Measurements from ENCODE around the gene RAI2. TPM values are rescaled to one million over a fixed set of nuclear protein-coding genes. Genes with fewer than 3 reads are reported as not detected.

The RAI2 gene
- total RNA-seq, 6 donors from 2014 or later, result 13.6 to 28.1 (median 19.1) TPM

DNA sequence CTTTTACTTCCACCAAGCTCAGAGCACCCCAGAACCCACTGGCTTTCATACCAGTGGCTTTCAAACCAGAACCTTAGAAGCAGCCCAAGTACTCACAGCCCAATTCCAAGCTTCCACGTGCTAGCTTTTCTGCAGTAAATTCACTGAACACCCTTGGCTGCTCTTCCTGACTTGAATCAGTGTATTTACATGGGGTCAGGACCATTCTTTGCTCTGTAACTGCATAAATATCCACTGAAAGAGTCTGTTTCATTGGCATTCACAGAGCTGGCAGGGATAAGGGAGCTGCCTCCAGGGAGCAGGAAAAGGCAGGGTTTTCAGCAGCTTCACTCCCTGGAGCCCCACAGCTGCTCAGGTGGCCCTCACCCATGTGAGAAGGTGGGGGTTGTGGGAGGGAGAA, 43.8 kb downstream of the RAI2 start:
- Histone ChIP-seq H3K4me3 (no peak overlapping the region), H3K9me3 (no peaks in the 10 kb centered on the region), H3K4me1 (peaks cover 0 to 3% (median 0%) of the 10 kb centered on the region in 4 donors), H3K36me3 (no peaks in the 10 kb centered on the region), H3K27ac (no peak overlapping the region), H3K27me3 (no peaks in the 10 kb centered on the region)
- TF ChIP-seq POLR2AphosphoS5 (IDR thresholded peaks at IDR 0.05), result no peak
- TF ChIP-seq CTCF (IDR thresholded peaks at IDR 0.05), result no peak
- TF ChIP-seq EP300 (IDR thresholded peaks at IDR 0.05), result no peak
- TF ChIP-seq POLR2A (IDR thresholded peaks at IDR 0.05), result no peak
- ATAC-seq (ENCODE audit: low FRiP score in 2 of 2) (no peak), DNase-seq (no peak)
- 58% methylated on average over 1 of the region's 1 CpG; no CpG with 5 or more reads in 1 of the 2 donors for WGBS, 2 donors

DNA sequence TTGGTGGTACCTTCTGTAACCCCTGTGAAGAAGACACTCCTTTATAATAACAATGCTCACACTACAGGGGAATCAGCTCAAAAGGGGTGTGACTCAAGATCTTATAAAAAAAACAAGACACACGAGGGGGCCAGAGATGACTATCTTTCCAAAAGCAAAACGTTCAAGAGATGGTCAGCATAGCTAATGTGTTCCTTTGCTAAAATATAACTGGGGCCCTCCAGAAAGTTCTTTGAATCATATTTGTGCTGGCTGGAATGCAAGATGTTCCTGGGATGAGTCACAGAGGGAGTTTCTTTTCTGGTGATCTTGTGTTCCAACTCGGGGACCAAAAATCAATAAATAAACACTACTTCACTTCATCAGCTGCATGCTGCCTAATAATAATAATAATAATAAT, 46.5 kb downstream of the RAI2 start:
- Histone ChIP-seq H3K36me3 (no peaks in the 10 kb centered on the region), H3K27ac (no peak overlapping the region), H3K27me3 (no peaks in the 10 kb centered on the region), H3K9me3 (no peaks in the 10 kb centered on the region), H3K4me3 (no peak overlapping the region), H3K4me1 (no peaks in the 10 kb centered on the region)
- no peak for TF ChIP-seq EP300 (IDR thresholded peaks at IDR 0.05)
- no peak for TF ChIP-seq CTCF (IDR thresholded peaks at IDR 0.05)
- no peak for TF ChIP-seq POLR2AphosphoS5 (IDR thresholded peaks at IDR 0.05)
- TF ChIP-seq POLR2A (IDR thresholded peaks at IDR 0.05), result no peak
- no peak for DNase-seq
- 20 to 28% methylated on average over 3 of the region's 3 CpGs for WGBS, 2 donors
- ATAC-seq (ENCODE audit: low FRiP score in 2 of 2), result peak in 1 of 2 donors; percentile 31

GRCh38 chrX:17814059-17814458, 47.0 kb downstream of the RAI2 start:
- WGBS, 2 donors, result 65 to 85% methylated on average over 3 of the region's 3 CpGs
- Histone ChIP-seq H3K27ac (no peak overlapping the region), H3K4me3 (no peak overlapping the region), H3K9me3 (no peaks in the 10 kb centered on the region), H3K36me3 (no peaks in the 10 kb centered on the region), H3K4me1 (no peaks in the 10 kb centered on the region), H3K27me3 (no peaks in the 10 kb centered on the region)
- TF ChIP-seq POLR2A (IDR thresholded peaks at IDR 0.05), result no peak
- no peak for ATAC-seq (ENCODE audit: low FRiP score in 2 of 2)
- DNase-seq, result no peak

- DNase-seq, result no peak
- Histone ChIP-seq H3K9me3 (no peaks in the 10 kb centered on the region), H3K27me3 (no peaks in the 10 kb centered on the region), H3K36me3 (no peaks in the 10 kb centered on the region), H3K4me3 (no peak overlapping the region), H3K27ac (no peak overlapping the region), H3K4me1 (no peaks in the 10 kb centered on the region)
- ATAC-seq (ENCODE audit: low FRiP score in 2 of 2), result no peak
- WGBS, 2 donors, result 74 to 82% methylated on average over 3 of the region's 3 CpGs
- TF ChIP-seq POLR2A (IDR thresholded peaks at IDR 0.05) (no peak), CTCF (IDR thresholded peaks at IDR 0.05) (no peak)
Measured at GRCh38 chrX:17813277-17813676, 47.8 kb downstream of the RAI2 start.

DNA sequence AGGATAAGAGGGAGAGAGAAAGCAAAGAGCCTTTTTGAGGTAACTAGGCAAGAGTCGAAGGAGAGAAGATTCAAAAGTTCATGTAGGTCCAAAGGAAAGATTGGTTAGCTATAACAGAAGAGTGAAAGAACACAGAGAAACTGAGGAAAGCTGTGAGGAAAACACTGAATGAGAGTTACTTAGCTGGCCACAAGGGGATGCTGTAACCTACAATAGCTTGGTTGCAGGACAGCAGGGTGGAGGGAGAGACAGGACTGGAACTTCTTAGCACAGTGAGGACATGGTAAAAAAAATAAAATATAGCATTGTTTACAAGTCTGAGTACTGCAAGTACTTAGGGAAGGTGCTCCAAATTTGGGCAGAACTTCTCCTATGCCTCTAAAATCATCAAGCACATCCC, 48.3 kb downstream of the RAI2 start:
- DNase-seq (no peak), ATAC-seq (ENCODE audit: low FRiP score in 2 of 2) (peak in 1 of 2 donors; percentile 40)
- no peak overlapping the region for H3K27ac ChIP-seq
- no peaks in the 10 kb centered on the region for H3K27me3 ChIP-seq
- H3K36me3 ChIP-seq, result no peaks in the 10 kb centered on the region
- H3K4me1 ChIP-seq, result no peaks in the 10 kb centered on the region
- no peak overlapping the region for H3K4me3 ChIP-seq
- H3K9me3 ChIP-seq, result no peaks in the 10 kb centered on the region
- TF ChIP-seq EP300 (IDR thresholded peaks at IDR 0.05) (no peak), CTCF (IDR thresholded peaks at IDR 0.05) (peak in 5 of 6 experiments; percentile 28 to 51 (median 44))
- WGBS, 2 donors, result 30 to 35% methylated on average over 1 of the region's 1 CpG
